Measurements from ENCODE around the gene CBX4. TPM values are rescaled to one million over a fixed set of nuclear protein-coding genes. Genes with fewer than 3 reads are reported as not detected.
A peak's percentile ranks its signal among the peaks of the same experiment; 100 is the strongest.

CBX4 gene
- total and polyA plus RNA-seq, 2 of the 13 experiments (the other 11 are each of a cell fraction or from before 2014, with no cell fraction given), result 25.8 to 50.8 TPM

DNA sequence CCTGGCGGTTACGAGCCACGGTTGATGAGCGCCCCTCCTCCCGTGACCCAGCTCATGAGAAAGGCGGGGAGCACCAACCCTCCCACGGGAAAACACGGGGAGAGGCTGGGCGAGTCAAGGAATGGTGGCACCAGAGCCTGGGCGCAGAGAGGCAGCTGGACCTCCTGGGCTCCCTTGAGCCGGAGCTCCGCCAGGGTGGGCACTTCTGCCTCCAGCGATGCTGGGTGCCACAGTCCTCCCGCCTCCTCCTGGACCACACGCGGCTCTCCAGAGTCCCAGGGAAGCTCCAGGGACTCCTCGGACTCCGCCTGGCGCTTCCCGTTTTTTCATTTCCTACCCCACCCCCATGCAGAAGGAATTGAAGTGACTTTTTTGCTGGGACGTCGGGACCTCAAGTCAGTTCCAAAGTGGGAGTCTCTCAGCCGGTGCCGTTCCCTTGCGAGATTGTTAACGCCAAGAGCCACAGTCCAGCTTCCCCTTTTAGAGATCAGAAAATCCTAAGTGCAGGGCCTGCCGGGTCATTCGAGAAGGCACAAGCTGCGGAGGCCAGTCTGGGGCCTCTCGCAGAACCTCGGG, 35.7 kb downstream of the CBX4 start (continued):
- no peak for TF ChIP-seq ZNF180 (CRISPR knock-in tag; IDR thresholded peaks at IDR 0.05; ENCODE audit: borderline replicate concordance, low read depth)
- TF ChIP-seq ZNF879 (CRISPR knock-in tag; IDR thresholded peaks at IDR 0.05), result no peak
- 0 out of 2 replicates have a peak, but pooled peaks have one; percentile 1 for TF ChIP-seq JUN (CRISPR knock-in tag; IDR thresholded peaks at IDR 0.05)
- peak; percentile 59 for TF ChIP-seq SRSF1 (optimal IDR thresholded peaks at IDR 0.05; ENCODE audit: low read depth, low read length)
- TF ChIP-seq, protein P1, sequence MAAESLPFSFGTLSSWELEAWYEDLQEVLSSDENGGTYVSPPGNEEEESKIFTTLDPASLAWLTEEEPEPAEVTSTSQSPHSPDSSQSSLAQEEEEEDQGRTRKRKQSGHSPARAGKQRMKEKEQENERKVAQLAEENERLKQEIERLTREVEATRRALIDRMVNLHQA (CRISPR knock-in tag; IDR thresholded peaks at IDR 0.05), result no peak
- TF ChIP-seq, protein P2, sequence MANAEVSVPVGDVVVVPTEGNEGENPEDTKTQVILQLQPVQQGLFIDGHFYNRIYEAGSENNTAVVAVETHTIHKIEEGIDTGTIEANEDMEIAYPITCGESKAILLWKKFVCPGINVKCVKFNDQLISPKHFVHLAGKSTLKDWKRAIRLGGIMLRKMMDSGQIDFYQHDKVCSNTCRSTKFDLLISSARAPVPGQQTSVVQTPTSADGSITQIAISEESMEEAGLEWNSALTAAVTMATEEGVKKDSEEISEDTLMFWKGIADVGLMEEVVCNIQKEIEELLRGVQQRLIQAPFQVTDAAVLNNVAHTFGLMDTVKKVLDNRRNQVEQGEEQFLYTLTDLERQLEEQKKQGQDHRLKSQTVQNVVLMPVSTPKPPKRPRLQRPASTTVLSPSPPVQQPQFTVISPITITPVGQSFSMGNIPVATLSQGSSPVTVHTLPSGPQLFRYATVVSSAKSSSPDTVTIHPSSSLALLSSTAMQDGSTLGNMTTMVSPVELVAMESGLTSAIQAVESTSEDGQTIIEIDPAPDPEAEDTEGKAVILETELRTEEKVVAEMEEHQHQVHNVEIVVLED (CRISPR knock-in tag; IDR thresholded peaks at IDR 0.05; ENCODE audit: borderline replicate concordance), result no peak
- no peak for TF ChIP-seq SYNCRIP (IDR thresholded peaks at IDR 0.05; ENCODE audit: insufficient read depth, low read depth, low read length)
- TF ChIP-seq, protein P3, sequence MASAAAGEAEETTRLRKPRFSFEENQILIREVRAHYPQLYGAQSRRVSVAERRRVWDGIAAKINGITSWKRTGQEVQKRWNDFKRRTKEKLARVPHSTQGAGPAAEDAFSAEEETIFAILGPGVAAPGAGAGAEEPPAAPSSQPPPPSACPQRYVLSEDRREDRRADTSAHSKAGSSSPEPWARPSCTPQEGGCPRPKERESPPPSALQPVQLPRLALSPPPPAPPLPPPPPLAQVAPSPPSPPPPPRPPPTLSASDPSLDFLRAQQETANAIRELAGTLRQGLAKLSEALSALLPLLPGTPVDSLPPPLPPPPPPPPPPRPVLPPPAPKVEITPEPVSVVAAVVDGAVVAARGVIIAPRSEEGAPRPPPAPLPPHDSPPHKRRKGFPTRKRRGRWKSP (CRISPR knock-in tag; IDR thresholded peaks at IDR 0.05), result no peak
- TF ChIP-seq ASH2L (IDR thresholded peaks at IDR 0.05; ENCODE audit: insufficient read length, low read depth, low read length), result no peak
- no peak for TF ChIP-seq RXRA (CRISPR knock-in tag; IDR thresholded peaks at IDR 0.05)
- TF ChIP-seq, protein P4, sequence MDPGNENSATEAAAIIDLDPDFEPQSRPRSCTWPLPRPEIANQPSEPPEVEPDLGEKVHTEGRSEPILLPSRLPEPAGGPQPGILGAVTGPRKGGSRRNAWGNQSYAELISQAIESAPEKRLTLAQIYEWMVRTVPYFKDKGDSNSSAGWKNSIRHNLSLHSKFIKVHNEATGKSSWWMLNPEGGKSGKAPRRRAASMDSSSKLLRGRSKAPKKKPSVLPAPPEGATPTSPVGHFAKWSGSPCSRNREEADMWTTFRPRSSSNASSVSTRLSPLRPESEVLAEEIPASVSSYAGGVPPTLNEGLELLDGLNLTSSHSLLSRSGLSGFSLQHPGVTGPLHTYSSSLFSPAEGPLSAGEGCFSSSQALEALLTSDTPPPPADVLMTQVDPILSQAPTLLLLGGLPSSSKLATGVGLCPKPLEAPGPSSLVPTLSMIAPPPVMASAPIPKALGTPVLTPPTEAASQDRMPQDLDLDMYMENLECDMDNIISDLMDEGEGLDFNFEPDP (CRISPR knock-in tag; conservative IDR thresholded peaks at IDR 0.05), result no peak
- TF ChIP-seq ZNF501 (CRISPR knock-in tag; IDR thresholded peaks at IDR 0.05), result no peak
- TF ChIP-seq PHF21A (CRISPR knock-in tag; IDR thresholded peaks at IDR 0.05), result peak; percentile 7; the same call in 1 of the 2 replicates
- no peak for TF ChIP-seq SRF (IDR thresholded peaks at IDR 0.05; ENCODE audit: low read depth, low read length)
- no peak for TF ChIP-seq ZNF720 (CRISPR knock-in tag; IDR thresholded peaks at IDR 0.05)
- TF ChIP-seq, protein P5, sequence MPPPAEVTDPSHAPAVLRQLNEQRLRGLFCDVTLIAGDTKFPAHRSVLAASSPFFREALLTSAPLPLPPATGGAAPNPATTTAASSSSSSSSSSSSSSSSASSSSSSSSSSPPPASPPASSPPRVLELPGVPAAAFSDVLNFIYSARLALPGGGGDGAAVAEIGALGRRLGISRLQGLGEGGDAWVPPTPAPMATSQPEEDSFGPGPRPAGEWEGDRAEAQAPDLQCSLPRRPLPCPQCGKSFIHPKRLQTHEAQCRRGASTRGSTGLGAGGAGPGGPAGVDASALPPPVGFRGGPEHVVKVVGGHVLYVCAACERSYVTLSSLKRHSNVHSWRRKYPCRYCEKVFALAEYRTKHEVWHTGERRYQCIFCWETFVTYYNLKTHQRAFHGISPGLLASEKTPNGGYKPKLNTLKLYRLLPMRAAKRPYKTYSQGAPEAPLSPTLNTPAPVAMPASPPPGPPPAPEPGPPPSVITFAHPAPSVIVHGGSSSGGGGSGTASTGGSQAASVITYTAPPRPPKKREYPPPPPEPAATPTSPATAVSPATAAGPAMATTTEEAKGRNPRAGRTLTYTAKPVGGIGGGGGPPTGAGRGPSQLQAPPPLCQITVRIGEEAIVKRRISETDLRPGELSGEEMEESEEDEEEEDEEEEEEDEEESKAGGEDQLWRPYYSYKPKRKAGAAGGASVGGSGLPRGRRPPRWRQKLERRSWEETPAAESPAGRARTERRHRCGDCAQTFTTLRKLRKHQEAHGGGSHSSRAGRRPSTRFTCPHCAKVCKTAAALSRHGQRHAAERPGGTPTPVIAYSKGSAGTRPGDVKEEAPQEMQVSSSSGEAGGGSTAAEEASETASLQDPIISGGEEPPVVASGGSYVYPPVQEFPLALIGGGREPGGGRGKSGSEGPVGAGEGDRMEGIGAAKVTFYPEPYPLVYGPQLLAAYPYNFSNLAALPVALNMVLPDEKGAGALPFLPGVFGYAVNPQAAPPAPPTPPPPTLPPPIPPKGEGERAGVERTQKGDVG (CRISPR knock-in tag; IDR thresholded peaks at IDR 0.05; ENCODE audit: borderline replicate concordance), result peak; percentile 26; the same call in 1 of the 2 replicates
- 0 out of 2 replicates have a peak, but pooled peaks have one; percentile 4 for TF ChIP-seq ZSCAN29 (CRISPR knock-in tag; conservative IDR thresholded peaks at IDR 0.05)
- no peak for TF ChIP-seq ZNF251 (CRISPR knock-in tag; IDR thresholded peaks at IDR 0.05)
- TF ChIP-seq ZNF263 (CRISPR knock-in tag; IDR thresholded peaks at IDR 0.05), result peak; percentile 75
- TF ChIP-seq ZNF33A (CRISPR knock-in tag; IDR thresholded peaks at IDR 0.05; ENCODE audit: borderline replicate concordance), result 0 out of 2 replicates have a peak, but pooled peaks have one; percentile 69
- TF ChIP-seq NFE2L1 (CRISPR knock-in tag; IDR thresholded peaks at IDR 0.05; ENCODE audit: borderline replicate concordance), result no peak
- no peak for TF ChIP-seq AGO2 (optimal IDR thresholded peaks at IDR 0.05; ENCODE audit: low read depth, low read length)
